ENCODE data around the gene PLLP.

GRCh38 chr16:57305159-57305811 is 20.8 kb upstream of the PLLP start:
- TF ChIP-seq, protein P1, sequence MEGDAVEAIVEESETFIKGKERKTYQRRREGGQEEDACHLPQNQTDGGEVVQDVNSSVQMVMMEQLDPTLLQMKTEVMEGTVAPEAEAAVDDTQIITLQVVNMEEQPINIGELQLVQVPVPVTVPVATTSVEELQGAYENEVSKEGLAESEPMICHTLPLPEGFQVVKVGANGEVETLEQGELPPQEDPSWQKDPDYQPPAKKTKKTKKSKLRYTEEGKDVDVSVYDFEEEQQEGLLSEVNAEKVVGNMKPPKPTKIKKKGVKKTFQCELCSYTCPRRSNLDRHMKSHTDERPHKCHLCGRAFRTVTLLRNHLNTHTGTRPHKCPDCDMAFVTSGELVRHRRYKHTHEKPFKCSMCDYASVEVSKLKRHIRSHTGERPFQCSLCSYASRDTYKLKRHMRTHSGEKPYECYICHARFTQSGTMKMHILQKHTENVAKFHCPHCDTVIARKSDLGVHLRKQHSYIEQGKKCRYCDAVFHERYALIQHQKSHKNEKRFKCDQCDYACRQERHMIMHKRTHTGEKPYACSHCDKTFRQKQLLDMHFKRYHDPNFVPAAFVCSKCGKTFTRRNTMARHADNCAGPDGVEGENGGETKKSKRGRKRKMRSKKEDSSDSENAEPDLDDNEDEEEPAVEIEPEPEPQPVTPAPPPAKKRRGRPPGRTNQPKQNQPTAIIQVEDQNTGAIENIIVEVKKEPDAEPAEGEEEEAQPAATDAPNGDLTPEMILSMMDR (IDR thresholded peaks at IDR 0.05; ENCODE audit: poor library complexity, severe bottlenecking): no peak
- TF ChIP-seq REST (IDR thresholded peaks at IDR 0.05; ENCODE audit: borderline replicate concordance) (no peak), TAF1 (IDR thresholded peaks at IDR 0.05; ENCODE audit: low read depth) (no peak), RAD21 (conservative IDR thresholded peaks at IDR 0.05) (no peak)

Data from neural cell (in vitro differentiated cells).